Neural progenitor cell (in vitro differentiated cells): ENCODE results near the gene SMARCE1. TPM values are rescaled to one million over a fixed set of nuclear protein-coding genes. Genes with fewer than 3 reads are reported as not detected.

Experiments
- DNase-seq: peaks from one replicate; pipeline ENCODE4 v3.0.0-alpha.2; 2016; ENCODE audit warnings: low spot score
- H2AFZ ChIP-seq: fragments of 200-600 bp; sonication (generic); replicated peaks from 2 replicates; pipeline ENCODE4 v1.6.1; 2016; ENCODE audit warnings: antibody characterized with exemption
- H3F3A ChIP-seq: fragments of 200-600 bp; sonication (generic); 2 replicates; pipeline ENCODE4 v1.6.1; 2016; ENCODE audit warnings: antibody characterized with exemption, low read depth
- H3K27ac ChIP-seq: fragments of 200-600 bp; sonication (generic); 2 replicates; pipeline ENCODE4 v1.5.1; 2016; ENCODE audit warnings: mild to moderate bottlenecking
- H3K27me3 ChIP-seq: fragments of 200-600 bp; sonication (generic); 2 replicates; pipeline ENCODE4 v1.6.1; 2016; ENCODE audit warnings: mild to moderate bottlenecking, moderate library complexity
- H3K36me3 ChIP-seq: fragments of 200-600 bp; sonication (generic); 2 replicates; pipeline ENCODE4 v1.5.1; 2016
- H3K4me1 ChIP-seq: fragments of 200-600 bp; sonication (generic); 2 replicates; pipeline ENCODE4 v1.6.1; 2016; ENCODE audit warnings: mixed run types
- H3K4me2 ChIP-seq: fragments of 200-600 bp; sonication (generic); 2 replicates; pipeline ENCODE4 v1.6.1; 2016
- H3K4me3 ChIP-seq: fragments of 200-600 bp; sonication (generic); 2 replicates; pipeline ENCODE4 v1.5.1; 2016
- H3K79me2 ChIP-seq: fragments of 200-600 bp; sonication (generic); 2 replicates; pipeline ENCODE4 v1.6.1; 2016; ENCODE audit warnings: low read depth
- H3K9ac ChIP-seq: fragments of 200-600 bp; sonication (generic); 2 replicates; pipeline ENCODE4 v1.6.1; 2016
- H3K9me3 ChIP-seq: fragments of 200-600 bp; sonication (generic); 2 replicates; pipeline ENCODE4 v1.5.1; 2016; ENCODE audit warnings: low read depth
- H4K20me1 ChIP-seq: fragments of 200-600 bp; sonication (generic); 2 replicates; pipeline ENCODE4 v1.6.1; 2016; ENCODE audit warnings: low read depth
- H3K27ac Mint-ChIP-seq: 3 replicates; pipeline ENCODE4 v1.8.0; 2021; ENCODE audit warnings: mixed read lengths
- H3K27me3 Mint-ChIP-seq: 2 replicates; pipeline ENCODE4 v1.8.0; 2022; ENCODE audit warnings: low read depth, mild to moderate bottlenecking, inconsistent platforms, moderate library complexity, mixed read lengths; ENCODE audit not compliant: insufficient read depth
- H3K36me3 Mint-ChIP-seq: 3 replicates; pipeline ENCODE4 v1.8.0; 2021; ENCODE audit warnings: mixed read lengths
- H3K4me1 Mint-ChIP-seq: 3 replicates; pipeline ENCODE4 v1.8.0; 2021; ENCODE audit warnings: mixed read lengths
- H3K4me3 Mint-ChIP-seq: 3 replicates; pipeline ENCODE4 v1.8.0; 2021; ENCODE audit warnings: mild to moderate bottlenecking, moderate library complexity, mixed read lengths
- H3K9me3 Mint-ChIP-seq: 3 replicates; pipeline ENCODE4 v1.8.0; 2020; ENCODE audit warnings: mixed read lengths
- CTCF ChIP-seq: fragments of 200-600 bp; sonication (generic); IDR thresholded peaks from 2 replicates; pipeline ENCODE4 v1.5.1; 2017; ENCODE audit warnings: antibody characterized with exemption, mild to moderate bottlenecking
- EZH2 ChIP-seq: fragments of 200-600 bp; sonication (generic); IDR thresholded peaks from 2 replicates; pipeline ENCODE4 v1.6.1; 2017; ENCODE audit warnings: antibody characterized with exemption, mild to moderate bottlenecking, moderate library complexity
- EZH2phosphoT487 ChIP-seq: fragments of 200-600 bp; sonication (generic); IDR thresholded peaks from 2 replicates; pipeline ENCODE4 v1.6.1; 2017; ENCODE audit warnings: antibody characterized with exemption
- total RNA-seq: library from RNA; depleted of rRNA; stranded (reverse); fragments of >200 nt; gene quantifications from 2 replicates; pipeline ENCODE4 v1.2.3, GENCODE V29; 2015; ENCODE audit warnings: low replicate concordance

SMARCE1 gene
- total RNA-seq, 1 donor from 2014 or later, result 237 TPM

GRCh38 chr17:40604327-40605080 lies 43.1 kb downstream of the SMARCE1 start:
- H3K27me3 ChIP-seq, result no peaks in the 10 kb centered on the region
- no peak overlapping the region for H3K4me2 ChIP-seq
- Mint-ChIP-seq H3K4me3 (no peak overlapping the region), H3K27me3 (peaks cover 4% of the 10 kb centered on the region), H3K9me3 (no peaks in the 10 kb centered on the region), H3K4me1 (no peaks in the 10 kb centered on the region), H3K36me3 (no peaks in the 10 kb centered on the region), H3K27ac (no peak overlapping the region)
- TF ChIP-seq EZH2phosphoT487 (no peak), EZH2 (no peak), CTCF (no peak)
- H3K4me3 ChIP-seq, result no peak overlapping the region
- no peak overlapping the region for H3K9ac ChIP-seq
- H3F3A ChIP-seq, result no peaks in the 10 kb centered on the region
- H3K36me3 ChIP-seq, result no peaks in the 10 kb centered on the region
- H2AFZ ChIP-seq, result no peak overlapping the region
- no peaks in the 10 kb centered on the region for H3K9me3 ChIP-seq
- no peak overlapping the region for H3K27ac ChIP-seq
- DNase-seq, result no peak
- H4K20me1 ChIP-seq, result no peaks in the 10 kb centered on the region
- no peaks in the 10 kb centered on the region for H3K4me1 ChIP-seq
- no peaks in the 10 kb centered on the region for H3K79me2 ChIP-seq

- H2AFZ ChIP-seq, result no peak overlapping the region
These were observed 44.9 kb downstream of the SMARCE1 start for GRCh38 chr17:40602445-40603443.

GRCh38 chr17:40600486-40601046 lies 47.1 kb downstream of the SMARCE1 start:
- Histone ChIP-seq H3K4me3 (no peak overlapping the region), H3K4me1 (no peaks in the 10 kb centered on the region), H4K20me1 (no peaks in the 10 kb centered on the region), H3K36me3 (no peaks in the 10 kb centered on the region), H3K27me3 (no peaks in the 10 kb centered on the region), H3K27ac (no peak overlapping the region), H3K79me2 (no peaks in the 10 kb centered on the region), H2AFZ (no peak overlapping the region), H3K9ac (no peak overlapping the region), H3F3A (no peaks in the 10 kb centered on the region), H3K9me3 (no peaks in the 10 kb centered on the region), H3K4me2 (no peak overlapping the region)
- no peak for DNase-seq
- Mint-ChIP-seq H3K4me3 (no peak overlapping the region), H3K9me3 (no peaks in the 10 kb centered on the region), H3K36me3 (no peaks in the 10 kb centered on the region), H3K27ac (no peak overlapping the region), H3K4me1 (no peaks in the 10 kb centered on the region), H3K27me3 (peaks cover 4% of the 10 kb centered on the region)
- no peak for TF ChIP-seq EZH2
- TF ChIP-seq CTCF, result no peak
- no peak for TF ChIP-seq EZH2phosphoT487

More at GRCh38 chr17:40602445-40603443, 44.9 kb downstream of the SMARCE1 start:
- H3K4me1 ChIP-seq, result no peaks in the 10 kb centered on the region
- no peak overlapping the region for H3K27ac Mint-ChIP-seq
- H3K9ac ChIP-seq, result no peak overlapping the region
- no peaks in the 10 kb centered on the region for H4K20me1 ChIP-seq
- no peaks in the 10 kb centered on the region for H3K36me3 Mint-ChIP-seq
- no peak overlapping the region for H3K4me3 Mint-ChIP-seq
- H3K4me1 Mint-ChIP-seq, result no peaks in the 10 kb centered on the region
- no peaks in the 10 kb centered on the region for H3K9me3 ChIP-seq
- DNase-seq, result no peak
- H3K9me3 Mint-ChIP-seq, result no peaks in the 10 kb centered on the region
- no peak for TF ChIP-seq CTCF
- no peak for TF ChIP-seq EZH2
- no peak for TF ChIP-seq EZH2phosphoT487
- H3F3A ChIP-seq, result no peaks in the 10 kb centered on the region
- no peak overlapping the region for H3K27ac ChIP-seq
- peaks cover 4% of the 10 kb centered on the region for H3K27me3 Mint-ChIP-seq
- no peaks in the 10 kb centered on the region for H3K27me3 ChIP-seq
- no peaks in the 10 kb centered on the region for H3K79me2 ChIP-seq
- H3K36me3 ChIP-seq, result no peaks in the 10 kb centered on the region
- H3K4me3 ChIP-seq, result no peak overlapping the region
- no peak overlapping the region for H3K4me2 ChIP-seq
